Gastrocnemius medialis (tissue), 4 donors: ENCODE data around the gene NTNG2. TPM values are rescaled to one million over a fixed set of nuclear protein-coding genes. Genes with fewer than 3 reads are reported as not detected.

Source experiments
- ATAC-seq, 2 donors: fragments of 150-250 bp; one replicate each; pipeline ENCODE4 v1.9.1; 2016
- DNase-seq, 2 donors: peaks; one replicate each; pipeline ENCODE4 v3.0.0-alpha.2; 2019
- H3K27ac ChIP-seq, 4 donors: fragments of 200-600 bp; sonication (generic); 1 replicate in 1 of 4; 2 replicates in 3 of 4; pipeline ENCODE4 v1.5.1; 2016 to 2018; ENCODE audit warnings: mild to moderate bottlenecking in 2 of 4, moderate library complexity in 1 of 4
- H3K27me3 ChIP-seq, 3 donors: fragments of 200-600 bp; sonication (generic) in 2 of 3; 1 replicate in 1 of 3; 2 replicates in 2 of 3; pipeline versions ENCODE4 v1.5.1 to v1.6.0; 2016 to 2019; ENCODE audit warnings: mild to moderate bottlenecking in 1 of 3, moderate library complexity in 1 of 3
- H3K36me3 ChIP-seq, 2 donors: fragments of 200-600 bp; sonication (generic) in 1 of 2; one replicate each; pipeline ENCODE4 v1.5.1; 2017 to 2018
- H3K4me1 ChIP-seq, 2 donors: fragments of 200-600 bp; sonication (generic) in 1 of 2; one replicate each; pipeline ENCODE4 v1.5.1; 2016 to 2017; ENCODE audit warnings: mild to moderate bottlenecking in 2 of 2
- H3K4me3 ChIP-seq, 4 donors: fragments of 200-600 bp; sonication (generic) in 3 of 4; 1 replicate in 1 of 4; 2 replicates in 3 of 4; pipeline ENCODE4 v1.5.1; 2016 to 2019; ENCODE audit warnings: mild to moderate bottlenecking in 2 of 4
- H3K9me3 ChIP-seq, 3 donors: fragments of 200-600 bp; sonication (generic) in 2 of 3; 1 replicate in 1 of 3; 2 replicates in 2 of 3; pipeline ENCODE4 v1.5.1; 2016 to 2019
- POLR2A ChIP-seq, 2 donors: fragments of 450-650 bp; IDR thresholded peaks; one replicate each; pipeline ENCODE4 v1.6.1; 2017; ENCODE audit warnings: antibody characterized with exemption in 2 of 2, mild to moderate bottlenecking in 2 of 2, moderate library complexity in 2 of 2
- in situ Hi-C, 4 donors: fragments of 200-750 bp; cut with MboI; loops; one replicate each; pipeline versions ENCODE4 v1.15.0 to v1.8.0; 2017; ENCODE audit warnings: low sequenced_read_pairs in 4 of 4
- intact Hi-C: fragments of 100-400 bp; cut with DNase I; formaldehyde crosslinking; loops from one replicate; pipeline ENCODE4 v1.15.1; 2023; ENCODE audit warnings: low total_unique reads
- total RNA-seq, 4 donors: library from RNA; depleted of rRNA; stranded (reverse); fragments of >200 nt; gene quantifications; one replicate each; pipeline versions ENCODE4 v1.1.0 to v1.2.3, GENCODE V29; 2016
- TF ChIP-seq, protein P1 (sequence below), 5 experiments: fragments of 450-650 bp in 3 of 5; fragments of 200-600 bp in 2 of 5; sonication (generic) in 2 of 5; IDR thresholded peaks in 4 of 5; conservative IDR thresholded peaks in 1 of 5; 1 replicate in 4 of 5; 2 replicates in 1 of 5; pipeline ENCODE4 v1.5.1; 2016 to 2019; ENCODE audit warnings: antibody characterized with exemption in 5 of 5, mild to moderate bottlenecking in 3 of 5, moderate library complexity in 3 of 5

NTNG2 gene
- total RNA-seq, 4 donors from 2014 or later, result 0.15 to 0.61 (median 0.19) TPM

DNA sequence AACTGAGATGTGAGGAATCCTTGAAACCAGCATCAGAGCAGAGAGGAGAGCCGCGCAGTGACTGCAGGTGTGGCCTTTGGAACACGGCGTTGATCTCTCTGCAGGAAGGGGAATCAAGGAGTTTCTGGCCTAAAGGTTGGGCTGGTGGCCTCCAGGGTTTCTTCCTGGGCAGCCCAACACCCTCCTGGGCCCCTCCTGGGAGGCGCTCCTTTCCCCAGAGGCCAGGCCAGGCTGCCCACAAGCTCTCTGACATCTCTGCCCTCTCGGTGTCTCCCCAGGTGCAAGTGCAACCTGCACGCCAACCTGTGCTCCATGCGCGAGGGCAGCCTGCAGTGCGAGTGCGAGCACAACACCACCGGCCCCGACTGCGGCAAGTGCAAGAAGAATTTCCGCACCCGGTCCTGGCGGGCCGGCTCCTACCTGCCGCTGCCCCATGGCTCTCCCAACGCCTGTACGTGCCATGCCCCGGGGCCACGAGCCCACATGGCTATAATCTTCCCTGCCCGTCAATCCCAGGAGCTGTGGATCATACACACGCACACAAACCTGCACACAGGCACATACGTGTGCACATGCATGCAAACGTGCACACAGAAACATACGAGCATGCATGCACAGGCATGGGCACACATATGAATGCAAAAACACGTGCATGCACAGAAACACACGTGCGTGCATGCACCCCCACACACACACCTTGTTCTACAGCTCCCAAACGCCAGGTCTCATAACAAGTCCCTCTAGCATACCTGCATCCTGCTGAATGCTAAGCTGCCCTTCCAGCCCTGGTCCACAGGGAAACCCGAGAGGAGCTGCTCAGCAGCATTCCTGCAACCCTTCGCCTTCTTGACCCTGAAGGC is 64.9 kb downstream of the NTNG2 start:
- no peaks in the 10 kb centered on the region for H3K9me3 ChIP-seq
- no peaks in the 10 kb centered on the region for H3K36me3 ChIP-seq
- in situ Hi-C loops (no loop called here), intact Hi-C loops (no loop called here)
- H3K4me1 ChIP-seq, result no peaks in the 10 kb centered on the region
- peaks cover 0 to 9% (median 7%) of the 10 kb centered on the region in 3 donors for H3K27me3 ChIP-seq
- TF ChIP-seq POLR2A (IDR thresholded peaks at IDR 0.05), result no peak
- TF ChIP-seq, protein P1, sequence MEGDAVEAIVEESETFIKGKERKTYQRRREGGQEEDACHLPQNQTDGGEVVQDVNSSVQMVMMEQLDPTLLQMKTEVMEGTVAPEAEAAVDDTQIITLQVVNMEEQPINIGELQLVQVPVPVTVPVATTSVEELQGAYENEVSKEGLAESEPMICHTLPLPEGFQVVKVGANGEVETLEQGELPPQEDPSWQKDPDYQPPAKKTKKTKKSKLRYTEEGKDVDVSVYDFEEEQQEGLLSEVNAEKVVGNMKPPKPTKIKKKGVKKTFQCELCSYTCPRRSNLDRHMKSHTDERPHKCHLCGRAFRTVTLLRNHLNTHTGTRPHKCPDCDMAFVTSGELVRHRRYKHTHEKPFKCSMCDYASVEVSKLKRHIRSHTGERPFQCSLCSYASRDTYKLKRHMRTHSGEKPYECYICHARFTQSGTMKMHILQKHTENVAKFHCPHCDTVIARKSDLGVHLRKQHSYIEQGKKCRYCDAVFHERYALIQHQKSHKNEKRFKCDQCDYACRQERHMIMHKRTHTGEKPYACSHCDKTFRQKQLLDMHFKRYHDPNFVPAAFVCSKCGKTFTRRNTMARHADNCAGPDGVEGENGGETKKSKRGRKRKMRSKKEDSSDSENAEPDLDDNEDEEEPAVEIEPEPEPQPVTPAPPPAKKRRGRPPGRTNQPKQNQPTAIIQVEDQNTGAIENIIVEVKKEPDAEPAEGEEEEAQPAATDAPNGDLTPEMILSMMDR (IDR thresholded peaks at IDR 0.05 in 4 of 5, conservative IDR thresholded peaks at IDR 0.05 in 1 of 5), result no peak
- H3K27ac ChIP-seq, result no peak overlapping the region
- DNase-seq (no peak), ATAC-seq (no peak)
- no peak overlapping the region for H3K4me3 ChIP-seq

DNA sequence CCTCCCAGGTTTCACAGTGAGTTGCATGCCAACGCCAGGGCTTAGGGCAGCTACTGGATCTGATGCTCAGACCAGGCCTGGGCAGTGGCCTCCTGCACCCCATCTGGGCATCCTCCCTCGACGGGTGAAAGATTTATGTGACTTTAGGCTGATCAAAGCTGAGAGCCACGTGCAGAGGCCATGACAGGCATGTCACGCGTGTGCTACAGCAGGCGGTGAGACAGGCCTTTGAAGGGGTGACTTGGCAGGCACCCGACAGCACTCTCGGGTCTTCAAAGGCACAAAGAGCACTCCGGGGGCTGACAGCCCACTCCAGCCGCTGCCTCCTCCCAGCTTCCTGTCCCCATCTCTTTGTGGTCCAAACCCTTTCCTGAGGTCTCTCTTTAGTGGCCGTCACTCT is 66.2 kb downstream of the NTNG2 start:
- intact Hi-C loops (no loop called here), in situ Hi-C loops (no loop called here)
- no peak overlapping the region for H3K4me3 ChIP-seq
- TF ChIP-seq POLR2A (IDR thresholded peaks at IDR 0.05), result no peak
- TF ChIP-seq, protein P1 (IDR thresholded peaks at IDR 0.05 in 4 of 5, conservative IDR thresholded peaks at IDR 0.05 in 1 of 5), result no peak
- H3K36me3 ChIP-seq, result no peaks in the 10 kb centered on the region
- peaks cover 0 to 10% (median 9%) of the 10 kb centered on the region in 3 donors for H3K27me3 ChIP-seq
- DNase-seq (no peak), ATAC-seq (no peak)
- no peak overlapping the region for H3K27ac ChIP-seq
- H3K4me1 ChIP-seq, result no peaks in the 10 kb centered on the region
- no peaks in the 10 kb centered on the region for H3K9me3 ChIP-seq

DNA sequence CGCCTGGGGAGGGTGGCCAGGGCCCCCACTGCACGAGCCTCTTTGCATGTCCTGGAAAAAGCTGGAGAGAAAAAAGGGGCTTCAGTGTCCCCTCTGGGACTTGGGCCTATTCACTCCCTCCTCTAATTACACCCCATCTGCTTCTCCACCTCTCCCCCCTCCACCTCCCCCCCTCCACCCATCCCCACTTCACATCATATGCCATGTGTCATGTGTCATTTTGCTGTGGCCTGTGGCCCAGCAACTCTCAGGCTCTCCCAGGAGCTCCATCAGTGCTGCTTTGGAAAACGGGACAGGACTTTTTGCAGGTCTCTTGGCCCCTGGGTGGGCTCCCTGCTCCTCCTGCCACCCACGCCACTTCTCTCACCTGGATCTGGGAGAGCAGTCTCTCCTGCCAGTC is 68.7 kb downstream of the NTNG2 start:
- intact Hi-C loops (loop anchor here (10.0 kb wide), 1 partner anchor 334 kb away; no protein-coding TSS in a partner anchor), in situ Hi-C loops (loop anchor here in 1 of 4 donors (10.0 kb wide), 1 partner anchor 56 kb away; no protein-coding TSS in a partner anchor)
- DNase-seq (no peak), ATAC-seq (no peak)
- TF ChIP-seq POLR2A (IDR thresholded peaks at IDR 0.05), result no peak
- TF ChIP-seq, protein P1 (IDR thresholded peaks at IDR 0.05 in 4 of 5, conservative IDR thresholded peaks at IDR 0.05 in 1 of 5), result no peak
- H3K36me3 ChIP-seq, result no peaks in the 10 kb centered on the region
- no peak overlapping the region for H3K4me3 ChIP-seq
- H3K9me3 ChIP-seq, result no peaks in the 10 kb centered on the region
- H3K27me3 ChIP-seq, result peaks cover 0 to 10% (median 9%) of the 10 kb centered on the region in 3 donors
- no peak overlapping the region for H3K27ac ChIP-seq
- H3K4me1 ChIP-seq, result no peaks in the 10 kb centered on the region

DNA sequence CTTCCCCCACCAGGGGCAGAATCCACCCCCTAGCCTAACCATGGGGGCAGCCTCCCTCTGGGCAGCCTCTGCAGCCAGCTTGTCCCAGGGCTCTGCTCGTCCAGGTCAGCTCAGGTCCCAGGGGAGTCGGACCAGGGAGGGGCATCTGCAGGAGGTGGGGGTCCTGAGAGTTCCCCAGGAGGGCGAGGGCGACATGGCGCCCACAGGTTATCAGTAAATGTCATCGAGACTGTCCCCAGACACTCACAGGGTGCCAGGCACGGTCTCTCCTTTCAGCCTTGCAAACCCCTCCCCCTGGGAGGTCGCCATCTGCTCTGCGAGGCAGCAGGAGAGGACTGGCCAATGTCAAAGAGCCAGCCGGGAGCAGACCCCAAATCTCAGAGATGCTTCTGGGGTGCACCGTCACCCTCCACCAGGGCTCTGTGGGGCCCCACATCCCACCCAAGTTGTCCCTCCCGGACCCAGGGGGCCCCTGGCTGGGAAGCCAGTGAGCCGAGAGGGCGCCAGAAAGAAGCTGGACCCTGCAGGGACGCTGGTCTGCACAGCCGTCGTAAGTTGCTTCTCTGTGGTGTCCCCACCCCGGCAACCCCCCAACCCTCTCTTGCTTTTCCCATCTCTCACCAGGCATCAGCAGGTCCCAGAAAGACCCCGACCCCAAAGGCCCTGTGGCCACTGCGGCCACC is 69.3 kb downstream of the NTNG2 start:
- H3K27me3 ChIP-seq, result peaks cover 0 to 12% (median 9%) of the 10 kb centered on the region in 3 donors
- intact Hi-C loops, result loop anchor here (10.0 kb wide), 1 partner anchor 334 kb away; no protein-coding TSS in a partner anchor
- no peak overlapping the region for H3K27ac ChIP-seq
- no peaks in the 10 kb centered on the region for H3K36me3 ChIP-seq
- no peak for TF ChIP-seq POLR2A (IDR thresholded peaks at IDR 0.05)
- TF ChIP-seq, protein P1 (IDR thresholded peaks at IDR 0.05 in 4 of 5, conservative IDR thresholded peaks at IDR 0.05 in 1 of 5), result no peak
- DNase-seq, result no peak
- peaks cover 0 to 2% of the 10 kb centered on the region in 2 donors for H3K4me1 ChIP-seq
- no peaks in the 10 kb centered on the region for H3K9me3 ChIP-seq
- ATAC-seq, result no peak
- in situ Hi-C loops, result loop anchor here in 1 of 4 donors (10.0 kb wide), 1 partner anchor 56 kb away; no protein-coding TSS in a partner anchor
- H3K4me3 ChIP-seq, result no peak overlapping the region
